ENCODE results near the gene BST1.

BST1 gene

GRCh38 chr4:15690020-15690809 is 12.7 kb upstream of the BST1 start:
- in situ Hi-C loops (cut with MboI; ENCODE audit: low pct_unique_long_range_greater_than_20kb, low sequenced_read_pairs, unreplicated experiment), result no loop called here
- no peak for TF ChIP-seq CTCF (IDR thresholded peaks at IDR 0.05; ENCODE audit: extremely low read depth, insufficient read depth, missing control alignments)
- DNase-seq (ENCODE audit: low spot score), result no peak

GRCh38 chr4:15691346-15692135 is 11.3 kb upstream of the BST1 start:
- in situ Hi-C loops (cut with MboI; ENCODE audit: low pct_unique_long_range_greater_than_20kb, low sequenced_read_pairs, unreplicated experiment), result no loop called here
- no peak for TF ChIP-seq CTCF (IDR thresholded peaks at IDR 0.05; ENCODE audit: extremely low read depth, insufficient read depth, missing control alignments)
- DNase-seq (ENCODE audit: low spot score), result no peak

GRCh38 chr4:15692602-15693001 is 10.3 kb upstream of the BST1 start:
- DNase-seq (ENCODE audit: low spot score), result no peak
- no peak for TF ChIP-seq CTCF (IDR thresholded peaks at IDR 0.05; ENCODE audit: extremely low read depth, insufficient read depth, missing control alignments)
- in situ Hi-C loops (cut with MboI; ENCODE audit: low pct_unique_long_range_greater_than_20kb, low sequenced_read_pairs, unreplicated experiment), result no loop called here

GRCh38 chr4:15694431-15694830 is 8.4 kb upstream of the BST1 start:
- TF ChIP-seq CTCF (IDR thresholded peaks at IDR 0.05; ENCODE audit: extremely low read depth, insufficient read depth, missing control alignments), result no peak
- no peak for DNase-seq (ENCODE audit: low spot score)
- in situ Hi-C loops (cut with MboI; ENCODE audit: low pct_unique_long_range_greater_than_20kb, low sequenced_read_pairs, unreplicated experiment), result no loop called here

- no peak for TF ChIP-seq CTCF (IDR thresholded peaks at IDR 0.05; ENCODE audit: extremely low read depth, insufficient read depth, missing control alignments)
- in situ Hi-C loops (cut with MboI; ENCODE audit: low pct_unique_long_range_greater_than_20kb, low sequenced_read_pairs, unreplicated experiment), result no loop called here
- DNase-seq (ENCODE audit: low spot score), result no peak
Measured at GRCh38 chr4:15695240-15695699, 7.6 kb upstream of the BST1 start.

GRCh38 chr4:15695729-15696128 is 7.1 kb upstream of the BST1 start:
- no peak for DNase-seq (ENCODE audit: low spot score)
- in situ Hi-C loops (cut with MboI; ENCODE audit: low pct_unique_long_range_greater_than_20kb, low sequenced_read_pairs, unreplicated experiment), result no loop called here
- TF ChIP-seq CTCF (IDR thresholded peaks at IDR 0.05; ENCODE audit: extremely low read depth, insufficient read depth, missing control alignments), result no peak
